ENCODE measurements around the gene RND3.
A peak's percentile ranks its signal among the peaks of the same experiment; 100 is the strongest.

The RND3 gene

GRCh38 chr2:150441784-150442183 lies 45.7 kb downstream of the RND3 start:
- H3K36me3 ChIP-seq (ENCODE audit: insufficient read depth, low read length) = no peaks in the 10 kb centered on the region
- no peak overlapping the region for H3K4me3 ChIP-seq (ENCODE audit: low read depth, low read length)
- no peaks in the 10 kb centered on the region for H3K79me2 ChIP-seq (ENCODE audit: control insufficient read depth, insufficient read depth, low read length, unreplicated experiment)
- no peak overlapping the region for H3K27ac ChIP-seq (ENCODE audit: low read depth, low read length)
- no peaks in the 10 kb centered on the region for H3K27me3 ChIP-seq (ENCODE audit: insufficient read depth, low read length)
- H3K4me1 ChIP-seq (ENCODE audit: control insufficient read depth, insufficient read depth, low read length, unreplicated experiment) = no peaks in the 10 kb centered on the region
- no peak overlapping the region for H2AFZ ChIP-seq (ENCODE audit: low read length, unreplicated experiment)

GRCh38 chr2:150441226-150441625 lies 46.2 kb downstream of the RND3 start:
- Histone ChIP-seq H3K27me3 (ENCODE audit: insufficient read depth, low read length) (no peaks in the 10 kb centered on the region), H3K27ac (ENCODE audit: low read depth, low read length) (no peak overlapping the region), H3K4me1 (ENCODE audit: control insufficient read depth, insufficient read depth, low read length, unreplicated experiment) (no peaks in the 10 kb centered on the region), H3K79me2 (ENCODE audit: control insufficient read depth, insufficient read depth, low read length, unreplicated experiment) (no peaks in the 10 kb centered on the region), H2AFZ (ENCODE audit: low read length, unreplicated experiment) (no peak overlapping the region), H3K36me3 (ENCODE audit: insufficient read depth, low read length) (no peaks in the 10 kb centered on the region), H3K4me3 (ENCODE audit: low read depth, low read length) (no peak overlapping the region)

GRCh38 chr2:150438654-150439053 lies 48.8 kb downstream of the RND3 start:
- H3K27ac ChIP-seq (ENCODE audit: low read depth, low read length) = no peak overlapping the region

GRCh38 chr2:150438041-150438440 lies 49.4 kb downstream of the RND3 start:
- Histone ChIP-seq H2AFZ (ENCODE audit: low read length, unreplicated experiment) (no peak overlapping the region), H3K27me3 (ENCODE audit: insufficient read depth, low read length) (no peaks in the 10 kb centered on the region), H3K79me2 (ENCODE audit: control insufficient read depth, insufficient read depth, low read length, unreplicated experiment) (no peaks in the 10 kb centered on the region), H3K4me3 (ENCODE audit: low read depth, low read length) (no peak overlapping the region), H3K4me1 (ENCODE audit: control insufficient read depth, insufficient read depth, low read length, unreplicated experiment) (no peaks in the 10 kb centered on the region), H3K27ac (ENCODE audit: low read depth, low read length) (no peak overlapping the region), H3K36me3 (ENCODE audit: insufficient read depth, low read length) (no peaks in the 10 kb centered on the region)

More at GRCh38 chr2:150438654-150439053, 48.8 kb downstream of the RND3 start:
- Histone ChIP-seq H2AFZ (ENCODE audit: low read length, unreplicated experiment) (no peak overlapping the region), H3K4me3 (ENCODE audit: low read depth, low read length) (no peak overlapping the region), H3K4me1 (ENCODE audit: control insufficient read depth, insufficient read depth, low read length, unreplicated experiment) (no peaks in the 10 kb centered on the region), H3K27me3 (ENCODE audit: insufficient read depth, low read length) (no peaks in the 10 kb centered on the region), H3K36me3 (ENCODE audit: insufficient read depth, low read length) (no peaks in the 10 kb centered on the region), H3K79me2 (ENCODE audit: control insufficient read depth, insufficient read depth, low read length, unreplicated experiment) (no peaks in the 10 kb centered on the region)

- Histone ChIP-seq H3K27ac (ENCODE audit: low read depth, low read length) (no peak overlapping the region), H2AFZ (ENCODE audit: low read length, unreplicated experiment) (no peak overlapping the region), H3K4me3 (ENCODE audit: low read depth, low read length) (no peak overlapping the region)
These were observed 55.2 kb downstream of the RND3 start for GRCh38 chr2:150432312-150432625.

GRCh38 chr2:150431561-150432311 lies 55.7 kb downstream of the RND3 start:
- H3K27me3 ChIP-seq (ENCODE audit: insufficient read depth, low read length) = no peaks in the 10 kb centered on the region
- no peaks in the 10 kb centered on the region for H3K36me3 ChIP-seq (ENCODE audit: insufficient read depth, low read length)
- H3K27ac ChIP-seq (ENCODE audit: low read depth, low read length) = no peak overlapping the region
- H3K4me3 ChIP-seq (ENCODE audit: low read depth, low read length) = no peak overlapping the region
- H3K79me2 ChIP-seq (ENCODE audit: control insufficient read depth, insufficient read depth, low read length, unreplicated experiment) = no peaks in the 10 kb centered on the region
- no peak overlapping the region for H2AFZ ChIP-seq (ENCODE audit: low read length, unreplicated experiment)
- H3K4me1 ChIP-seq (ENCODE audit: control insufficient read depth, insufficient read depth, low read length, unreplicated experiment) = no peaks in the 10 kb centered on the region

More at GRCh38 chr2:150432312-150432625, 55.2 kb downstream of the RND3 start:
- Histone ChIP-seq H3K4me1 (ENCODE audit: control insufficient read depth, insufficient read depth, low read length, unreplicated experiment) (no peaks in the 10 kb centered on the region), H3K79me2 (ENCODE audit: control insufficient read depth, insufficient read depth, low read length, unreplicated experiment) (no peaks in the 10 kb centered on the region), H3K36me3 (ENCODE audit: insufficient read depth, low read length) (no peaks in the 10 kb centered on the region), H3K27me3 (ENCODE audit: insufficient read depth, low read length) (no peaks in the 10 kb centered on the region)

GRCh38 chr2:150429384-150429961 lies 58.0 kb downstream of the RND3 start:
- Histone ChIP-seq H3K27me3 (ENCODE audit: insufficient read depth, low read length) (no peaks in the 10 kb centered on the region), H3K4me3 (ENCODE audit: low read depth, low read length) (no peak overlapping the region), H3K4me1 (ENCODE audit: control insufficient read depth, insufficient read depth, low read length, unreplicated experiment) (no peaks in the 10 kb centered on the region), H3K79me2 (ENCODE audit: control insufficient read depth, insufficient read depth, low read length, unreplicated experiment) (no peaks in the 10 kb centered on the region), H3K36me3 (ENCODE audit: insufficient read depth, low read length) (no peaks in the 10 kb centered on the region), H2AFZ (ENCODE audit: low read length, unreplicated experiment) (no peak overlapping the region), H3K27ac (ENCODE audit: low read depth, low read length) (no peak overlapping the region)

GRCh38 chr2:150428641-150429040 lies 58.8 kb downstream of the RND3 start:
- H3K36me3 ChIP-seq (ENCODE audit: insufficient read depth, low read length) = no peaks in the 10 kb centered on the region
- H3K27me3 ChIP-seq (ENCODE audit: insufficient read depth, low read length) = no peaks in the 10 kb centered on the region
- no peaks in the 10 kb centered on the region for H3K79me2 ChIP-seq (ENCODE audit: control insufficient read depth, insufficient read depth, low read length, unreplicated experiment)
- no peak overlapping the region for H3K27ac ChIP-seq (ENCODE audit: low read depth, low read length)
- no peaks in the 10 kb centered on the region for H3K4me1 ChIP-seq (ENCODE audit: control insufficient read depth, insufficient read depth, low read length, unreplicated experiment)
- no peak overlapping the region for H3K4me3 ChIP-seq (ENCODE audit: low read depth, low read length)
- no peak overlapping the region for H2AFZ ChIP-seq (ENCODE audit: low read length, unreplicated experiment)

- no peaks in the 10 kb centered on the region for H3K79me2 ChIP-seq (ENCODE audit: control insufficient read depth, insufficient read depth, low read length, unreplicated experiment)
- H3K27ac ChIP-seq (ENCODE audit: low read depth, low read length) = no peak overlapping the region
- no peaks in the 10 kb centered on the region for H3K27me3 ChIP-seq (ENCODE audit: insufficient read depth, low read length)
- no peaks in the 10 kb centered on the region for H3K4me1 ChIP-seq (ENCODE audit: control insufficient read depth, insufficient read depth, low read length, unreplicated experiment)
- no peaks in the 10 kb centered on the region for H3K36me3 ChIP-seq (ENCODE audit: insufficient read depth, low read length)
- H3K4me3 ChIP-seq (ENCODE audit: low read depth, low read length) = no peak overlapping the region
- no peak overlapping the region for H2AFZ ChIP-seq (ENCODE audit: low read length, unreplicated experiment)
These were observed 60.2 kb downstream of the RND3 start for GRCh38 chr2:150427298-150427697.

- no peak overlapping the region for H3K27ac ChIP-seq (ENCODE audit: low read depth, low read length)
- no peaks in the 10 kb centered on the region for H3K79me2 ChIP-seq (ENCODE audit: control insufficient read depth, insufficient read depth, low read length, unreplicated experiment)
- H3K36me3 ChIP-seq (ENCODE audit: insufficient read depth, low read length) = no peaks in the 10 kb centered on the region
- H3K27me3 ChIP-seq (ENCODE audit: insufficient read depth, low read length) = no peaks in the 10 kb centered on the region
- peak overlapping the region; percentile 36 for H2AFZ ChIP-seq (ENCODE audit: low read length, unreplicated experiment)
- no peaks in the 10 kb centered on the region for H3K4me1 ChIP-seq (ENCODE audit: control insufficient read depth, insufficient read depth, low read length, unreplicated experiment)
- H3K4me3 ChIP-seq (ENCODE audit: low read depth, low read length) = no peak overlapping the region
These were observed 60.7 kb downstream of the RND3 start for GRCh38 chr2:150426724-150427123.

GRCh38 chr2:150426315-150426714 lies 61.2 kb downstream of the RND3 start:
- H3K4me3 ChIP-seq (ENCODE audit: low read depth, low read length) = no peak overlapping the region
- H3K79me2 ChIP-seq (ENCODE audit: control insufficient read depth, insufficient read depth, low read length, unreplicated experiment) = no peaks in the 10 kb centered on the region
- H3K4me1 ChIP-seq (ENCODE audit: control insufficient read depth, insufficient read depth, low read length, unreplicated experiment) = no peaks in the 10 kb centered on the region
- H3K27ac ChIP-seq (ENCODE audit: low read depth, low read length) = no peak overlapping the region
- H2AFZ ChIP-seq (ENCODE audit: low read length, unreplicated experiment) = peak overlapping the region; percentile 36
- H3K36me3 ChIP-seq (ENCODE audit: insufficient read depth, low read length) = no peaks in the 10 kb centered on the region
- no peaks in the 10 kb centered on the region for H3K27me3 ChIP-seq (ENCODE audit: insufficient read depth, low read length)

Measured in ACC112 (cell line).